Activated CD4-positive, alpha-beta T cell treated with anti-CD3 and anti-CD28 coated beads for 4 hours (primary cell): ENCODE measurements around the gene OR6A2.

ENCODE experiments used
- DNase-seq, 2 donors: peaks; one replicate each; pipeline ENCODE4 v3.0.0-alpha.2; 2020

OR6A2 gene

GRCh38 chr11:6755953-6756347, 43.5 kb downstream of the OR6A2 start:
- no peak for DNase-seq

DNA sequence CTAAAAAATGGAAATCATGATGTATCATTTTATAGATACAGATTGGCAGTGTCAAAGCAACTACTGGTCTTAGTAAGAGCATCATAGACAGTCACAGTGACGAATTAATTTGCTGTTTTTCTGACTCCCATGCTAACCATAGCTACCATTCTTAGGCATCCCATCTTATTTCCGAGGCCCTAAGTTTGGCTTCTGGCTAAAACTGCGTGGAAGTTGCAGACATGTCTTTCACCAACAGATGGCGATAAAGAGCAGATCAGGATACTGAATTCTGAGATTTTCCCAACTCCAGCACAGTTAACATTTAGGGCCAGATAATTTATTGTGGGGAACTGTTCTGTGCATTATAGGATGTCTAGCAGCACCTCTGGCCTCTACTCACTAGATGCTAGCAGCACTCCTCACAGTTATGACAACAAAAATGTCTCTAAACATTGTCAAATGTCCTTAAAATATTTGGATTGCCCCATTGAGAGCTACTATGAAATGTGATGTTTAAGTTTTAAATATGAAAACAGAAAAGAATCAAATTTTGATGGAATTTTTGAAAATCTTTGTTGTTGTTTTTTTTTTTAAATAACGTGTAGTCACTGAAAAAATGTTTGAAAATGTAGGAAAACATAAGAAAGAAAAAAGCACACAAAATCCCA, 44.1 kb downstream of the OR6A2 start:
- DNase-seq: peak in 1 of 2 donors; percentile 49

DNA sequence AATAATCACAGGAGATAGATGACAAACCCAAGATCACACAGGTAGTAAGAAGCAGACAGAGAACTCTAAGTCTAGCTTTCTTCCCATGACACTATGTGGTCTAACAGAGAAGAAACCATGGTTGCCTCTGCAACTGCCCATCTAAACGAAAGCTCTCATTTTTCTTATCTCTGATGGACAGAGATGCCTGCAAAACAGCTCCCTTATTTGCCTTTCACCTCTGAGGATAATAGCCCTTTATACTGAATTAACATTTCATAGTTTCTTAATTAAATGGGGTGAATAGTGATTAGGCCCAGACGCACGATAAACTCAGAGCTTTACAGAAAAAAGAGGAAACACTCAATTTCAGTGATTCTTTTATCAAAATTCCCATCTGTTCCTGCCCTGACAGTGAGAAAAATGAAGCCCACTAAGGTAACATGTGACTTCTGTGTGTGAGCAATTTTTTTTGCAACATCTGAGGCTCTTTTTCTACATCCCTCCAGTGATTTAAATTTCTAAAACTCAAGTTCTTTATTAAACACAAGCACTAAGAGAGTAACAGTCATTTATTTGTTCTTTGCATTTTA, 52.3 kb downstream of the OR6A2 start:
- DNase-seq: no peak

GRCh38 chr11:6746626-6747025, 52.9 kb downstream of the OR6A2 start:
- no peak for DNase-seq

GRCh38 chr11:6746086-6746618, 53.3 kb downstream of the OR6A2 start:
- DNase-seq: peak; percentile 26 to 41

- DNase-seq: no peak
Measured at GRCh38 chr11:6745465-6746015, 53.9 kb downstream of the OR6A2 start.

- no peak for DNase-seq
Measured at GRCh38 chr11:6745018-6745417, 54.5 kb downstream of the OR6A2 start.

GRCh38 chr11:6742260-6742659, 57.2 kb downstream of the OR6A2 start:
- DNase-seq: no peak
